Hepatocyte (in vitro differentiated cells): ENCODE results near the gene KIAA1755. TPM values are rescaled to one million over a fixed set of nuclear protein-coding genes. Genes with fewer than 3 reads are reported as not detected.

Source experiments
- DNase-seq: peaks from one replicate; pipeline ENCODE4 v3.0.0-alpha.2; 2016; ENCODE audit warnings: low spot score
- H2AFZ ChIP-seq: fragments of 200-600 bp; sonication (generic); 2 replicates; pipeline ENCODE4 v1.6.0; 2016; ENCODE audit warnings: antibody characterized with exemption, mild to moderate bottlenecking
- H3K27ac ChIP-seq: fragments of 200-600 bp; sonication (generic); 2 replicates; pipeline ENCODE4 v1.5.1; 2016; ENCODE audit warnings: mild to moderate bottlenecking
- H3K27me3 ChIP-seq: fragments of 200-600 bp; sonication (generic); 2 replicates; pipeline ENCODE4 v1.6.1; 2016
- H3K36me3 ChIP-seq: fragments of 200-600 bp; sonication (generic); replicated peaks from 2 replicates; pipeline ENCODE4 v1.5.1; 2016; ENCODE audit warnings: low read depth; ENCODE audit not compliant: insufficient read depth
- H3K4me1 ChIP-seq: fragments of 200-600 bp; sonication (generic); 2 replicates; pipeline ENCODE4 v1.5.1; 2016; ENCODE audit warnings: mild to moderate bottlenecking, moderate library complexity; ENCODE audit not compliant: insufficient read depth
- H3K4me2 ChIP-seq: fragments of 200-600 bp; sonication (generic); 2 replicates; pipeline ENCODE4 v1.6.0; 2016
- H3K4me3 ChIP-seq: fragments of 200-600 bp; sonication (generic); 2 replicates; pipeline ENCODE4 v1.5.1; 2016; ENCODE audit warnings: mild to moderate bottlenecking
- H3K79me2 ChIP-seq: fragments of 200-600 bp; sonication (generic); 2 replicates; pipeline ENCODE4 v1.6.0; 2017; ENCODE audit warnings: mild to moderate bottlenecking
- H3K9me2 ChIP-seq: fragments of 200-600 bp; sonication (generic); replicated peaks from 2 replicates; pipeline ENCODE4 v1.6.0; 2017; ENCODE audit warnings: mild to moderate bottlenecking; ENCODE audit not compliant: insufficient read depth
- H3K9me3 ChIP-seq: fragments of 200-600 bp; sonication (generic); 2 replicates; pipeline ENCODE4 v1.5.1; 2016; ENCODE audit warnings: low read depth, mild to moderate bottlenecking
- H4K20me1 ChIP-seq: fragments of 200-600 bp; sonication (generic); 2 replicates; pipeline ENCODE4 v1.6.0; 2016; ENCODE audit warnings: mild to moderate bottlenecking; ENCODE audit not compliant: insufficient read depth, poor library complexity, severe bottlenecking
- EZH2 ChIP-seq: fragments of 200-600 bp; sonication (generic); IDR thresholded peaks from 2 replicates; pipeline ENCODE4 v1.6.1; 2016; ENCODE audit warnings: antibody characterized with exemption, mild to moderate bottlenecking, borderline replicate concordance
- EZH2phosphoT487 ChIP-seq: fragments of 200-600 bp; sonication (generic); IDR thresholded peaks from one replicate; pipeline ENCODE4 v1.6.1; 2018; ENCODE audit warnings: antibody characterized with exemption, mild to moderate bottlenecking, low read depth, moderate library complexity; ENCODE audit not compliant: unreplicated experiment, severe bottlenecking
- WGBS: methylation state at CpG from one replicate; pipeline ENCODE4 v1.1.6; 2016; ENCODE audit warnings: low lambda C conversion rate; ENCODE audit errors: missing lambda C conversion rate; 5-methylcytosine and 5-hydroxymethylcytosine counted together
- polyA plus RNA-seq: library from polyadenylated mRNA; unstranded; fragments of >200 nt; fragmentation: Nextera tagmentation; extraction: Ambion mirVana; gene quantifications from 2 replicates; pipeline ENCODE4 v1.2.1, GENCODE V29; 2016
- total RNA-seq: library from RNA; depleted of rRNA; stranded (reverse); fragments of >200 nt; gene quantifications from 2 replicates; pipeline ENCODE4 v1.2.3, GENCODE V29; 2014
- TF ChIP-seq, protein P1 (sequence below): fragments of 200-600 bp; sonication (generic); IDR thresholded peaks from 2 replicates; pipeline ENCODE4 v1.5.1; 2016; ENCODE audit warnings: antibody characterized with exemption, mild to moderate bottlenecking; ENCODE audit not compliant: poor library complexity

The KIAA1755 gene
- total and polyA plus RNA-seq, 2 experiments from 2014 or later = 1.6 to 3.4 TPM

DNA sequence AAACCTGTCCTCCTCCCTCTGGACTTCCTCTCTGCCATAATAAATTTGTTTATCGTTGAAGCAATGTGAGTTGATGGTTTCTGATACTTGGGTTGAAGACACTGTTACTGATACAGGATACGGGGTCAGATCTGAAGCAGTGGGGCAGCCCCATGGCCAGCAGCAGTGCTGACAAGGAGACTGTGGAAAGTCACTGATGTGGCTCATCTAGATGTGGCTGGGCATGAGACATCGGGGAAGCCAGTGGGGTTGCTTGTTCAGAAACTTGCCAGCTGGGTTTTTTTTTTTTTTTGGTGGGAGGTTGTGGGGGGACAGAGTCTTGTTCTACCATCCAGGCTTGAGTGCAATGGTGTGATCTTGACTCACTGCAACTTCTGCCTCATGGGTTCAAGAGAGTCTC, 40.8 kb upstream of the KIAA1755 start:
- no peak for DNase-seq
- Histone ChIP-seq H3K4me1 (peaks cover 4% of the 10 kb centered on the region), H3K4me2 (no peak overlapping the region), H3K27ac (no peak overlapping the region), H3K4me3 (no peak overlapping the region), H2AFZ (no peak overlapping the region), H3K9me3 (no peaks in the 10 kb centered on the region), H3K36me3 (no peaks in the 10 kb centered on the region), H4K20me1 (no peaks in the 10 kb centered on the region), H3K27me3 (peaks cover 8% of the 10 kb centered on the region), H3K9me2 (no peaks in the 10 kb centered on the region), H3K79me2 (no peaks in the 10 kb centered on the region)
- 92% methylated on average over 3 of the region's 3 CpGs for WGBS
- TF ChIP-seq, protein P1, sequence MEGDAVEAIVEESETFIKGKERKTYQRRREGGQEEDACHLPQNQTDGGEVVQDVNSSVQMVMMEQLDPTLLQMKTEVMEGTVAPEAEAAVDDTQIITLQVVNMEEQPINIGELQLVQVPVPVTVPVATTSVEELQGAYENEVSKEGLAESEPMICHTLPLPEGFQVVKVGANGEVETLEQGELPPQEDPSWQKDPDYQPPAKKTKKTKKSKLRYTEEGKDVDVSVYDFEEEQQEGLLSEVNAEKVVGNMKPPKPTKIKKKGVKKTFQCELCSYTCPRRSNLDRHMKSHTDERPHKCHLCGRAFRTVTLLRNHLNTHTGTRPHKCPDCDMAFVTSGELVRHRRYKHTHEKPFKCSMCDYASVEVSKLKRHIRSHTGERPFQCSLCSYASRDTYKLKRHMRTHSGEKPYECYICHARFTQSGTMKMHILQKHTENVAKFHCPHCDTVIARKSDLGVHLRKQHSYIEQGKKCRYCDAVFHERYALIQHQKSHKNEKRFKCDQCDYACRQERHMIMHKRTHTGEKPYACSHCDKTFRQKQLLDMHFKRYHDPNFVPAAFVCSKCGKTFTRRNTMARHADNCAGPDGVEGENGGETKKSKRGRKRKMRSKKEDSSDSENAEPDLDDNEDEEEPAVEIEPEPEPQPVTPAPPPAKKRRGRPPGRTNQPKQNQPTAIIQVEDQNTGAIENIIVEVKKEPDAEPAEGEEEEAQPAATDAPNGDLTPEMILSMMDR = no peak
- TF ChIP-seq EZH2 = no peak
- TF ChIP-seq EZH2phosphoT487 = no peak

DNA sequence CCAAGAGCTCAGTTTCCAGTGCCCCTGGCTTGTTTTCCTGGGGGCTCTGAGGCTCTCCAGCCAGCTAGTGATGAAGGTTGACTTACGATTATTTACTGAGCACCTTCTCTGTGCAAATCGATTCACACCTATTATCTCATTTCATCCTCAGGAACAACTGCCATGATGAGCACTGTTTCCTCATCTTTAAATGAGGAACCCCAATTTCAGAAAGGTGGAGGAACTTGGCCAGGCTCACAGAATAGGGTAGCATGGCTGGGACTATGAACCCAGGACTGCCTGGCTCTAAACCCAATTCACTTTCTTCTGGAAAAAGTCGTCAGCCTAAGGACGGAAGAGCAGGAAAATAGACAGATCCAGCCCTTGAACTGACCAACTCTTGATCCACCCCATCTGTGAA, 39.9 kb upstream of the KIAA1755 start:
- Histone ChIP-seq H4K20me1 (no peaks in the 10 kb centered on the region), H3K79me2 (no peaks in the 10 kb centered on the region), H2AFZ (no peak overlapping the region), H3K4me1 (peaks cover 4% of the 10 kb centered on the region), H3K36me3 (no peaks in the 10 kb centered on the region), H3K4me2 (no peak overlapping the region), H3K4me3 (no peak overlapping the region), H3K9me2 (no peaks in the 10 kb centered on the region), H3K27me3 (peaks cover 8% of the 10 kb centered on the region), H3K27ac (no peak overlapping the region), H3K9me3 (no peaks in the 10 kb centered on the region)
- 82% methylated on average over 4 of the region's 4 CpGs for WGBS
- DNase-seq = no peak
- TF ChIP-seq, protein P1 = no peak
- TF ChIP-seq EZH2 (no peak), EZH2phosphoT487 (no peak)

DNA sequence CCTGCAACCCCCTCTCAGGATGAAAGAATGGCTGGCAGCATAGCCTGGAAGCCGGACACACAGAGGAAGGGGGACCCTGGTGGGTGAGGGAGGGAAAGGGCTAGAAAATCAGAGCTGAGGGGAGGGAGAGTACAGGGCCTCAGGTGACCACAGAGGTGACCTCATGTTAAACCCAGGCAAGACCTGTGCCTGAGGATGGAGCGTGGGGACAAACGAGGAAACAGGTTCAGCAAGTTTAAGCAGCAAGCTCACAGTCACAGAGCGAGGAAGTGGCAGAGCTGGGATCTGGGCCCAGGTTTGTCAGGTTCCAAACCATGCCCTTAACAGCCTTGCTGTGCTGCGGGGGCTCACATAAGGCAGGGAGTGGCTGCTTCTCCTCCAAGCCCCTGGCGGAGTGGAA, 39.4 kb upstream of the KIAA1755 start:
- WGBS = 55% methylated on average over 6 of the region's 6 CpGs

More for the DNA sequence above, 39.4 kb upstream of the KIAA1755 start:
- no peaks in the 10 kb centered on the region for H3K36me3 ChIP-seq
- H4K20me1 ChIP-seq = no peaks in the 10 kb centered on the region
- H3K4me1 ChIP-seq = peaks cover 4% of the 10 kb centered on the region
- no peak for DNase-seq
- TF ChIP-seq EZH2 (no peak), EZH2phosphoT487 (no peak)
- TF ChIP-seq, protein P1 = no peak
- H3K9me3 ChIP-seq = no peaks in the 10 kb centered on the region
- no peak overlapping the region for H3K4me3 ChIP-seq
- H3K9me2 ChIP-seq = no peaks in the 10 kb centered on the region
- no peaks in the 10 kb centered on the region for H3K79me2 ChIP-seq
- H3K4me2 ChIP-seq = no peak overlapping the region
- peak overlapping the region; percentile 20 for H3K27ac ChIP-seq
- no peak overlapping the region for H2AFZ ChIP-seq
- H3K27me3 ChIP-seq = peaks cover 8% of the 10 kb centered on the region
